NCI-H345 (cell line): ENCODE results near the gene STAG1.
"Not testable (repeated sequence)": the region's sequence is repeated elsewhere in the genome, so short reads cannot be mapped to it uniquely, and the experiment has no call there.

Experiments used
- DNase-seq: peaks from one replicate; lab custom pipeline; 2025; lab: John Stamatoyannopoulos, UW

STAG1 gene

GRCh38 chr3:136645915-136646314 lies 106.3 kb downstream of the STAG1 start:
- DNase-seq: no peak

GRCh38 chr3:136644212-136644611 lies 108.0 kb downstream of the STAG1 start:
- DNase-seq: no peak

- DNase-seq: not testable (repeated sequence)
Measured at GRCh38 chr3:136643380-136643779, 108.8 kb downstream of the STAG1 start.

GRCh38 chr3:136642711-136643110 lies 109.5 kb downstream of the STAG1 start:
- no peak for DNase-seq

GRCh38 chr3:136639069-136639468 lies 113.1 kb downstream of the STAG1 start:
- DNase-seq: no peak

GRCh38 chr3:136637176-136637575 lies 115.0 kb downstream of the STAG1 start:
- no peak for DNase-seq

- no peak for DNase-seq
Measured at GRCh38 chr3:136634821-136635220, 117.4 kb downstream of the STAG1 start.

- no peak for DNase-seq
Measured at GRCh38 chr3:136632625-136633081, 119.5 kb downstream of the STAG1 start.

GRCh38 chr3:136631424-136631823 lies 120.8 kb downstream of the STAG1 start:
- no peak for DNase-seq

- no peak for DNase-seq
Measured at GRCh38 chr3:136630915-136631314, 121.3 kb downstream of the STAG1 start.

- DNase-seq: no peak
Measured at GRCh38 chr3:136626493-136626892, 125.7 kb downstream of the STAG1 start.

GRCh38 chr3:136624894-136625815 lies 127.0 kb downstream of the STAG1 start:
- DNase-seq: no peak

- no peak for DNase-seq
Measured at GRCh38 chr3:136624371-136624770, 127.8 kb downstream of the STAG1 start.

GRCh38 chr3:136621628-136622027 lies 130.6 kb downstream of the STAG1 start:
- DNase-seq: no peak

- no peak for DNase-seq
Measured at GRCh38 chr3:136620436-136620835, 131.7 kb downstream of the STAG1 start.

- not testable (repeated sequence) for DNase-seq
Measured at GRCh38 chr3:136617969-136618525, 134.1 kb downstream of the STAG1 start.

- DNase-seq: no peak
Measured at GRCh38 chr3:136617198-136617597, 135.0 kb downstream of the STAG1 start.

- DNase-seq: no peak
Measured at GRCh38 chr3:136612512-136612911, 139.7 kb downstream of the STAG1 start.

GRCh38 chr3:136606990-136607389 lies 145.2 kb downstream of the STAG1 start:
- no peak for DNase-seq

GRCh38 chr3:136606216-136606615 lies 146.0 kb downstream of the STAG1 start:
- DNase-seq: not testable (repeated sequence)

- DNase-seq: no peak
Measured at GRCh38 chr3:136604961-136605360, 147.2 kb downstream of the STAG1 start.

- no peak for DNase-seq
Measured at GRCh38 chr3:136602818-136603217, 149.4 kb downstream of the STAG1 start.
